Gastrocnemius medialis (tissue), 4 donors: Measurements from ENCODE around the gene ME3.

Experiments
- POLR2A ChIP-seq, 2 donors: fragments of 450-650 bp; IDR thresholded peaks; one replicate each; pipeline ENCODE4 v1.6.1; 2017; ENCODE audit warnings: antibody characterized with exemption in 2 of 2, mild to moderate bottlenecking in 2 of 2, moderate library complexity in 2 of 2
- TF ChIP-seq, protein P1 (sequence below), 5 experiments: fragments of 450-650 bp in 3 of 5; fragments of 200-600 bp in 2 of 5; sonication (generic) in 2 of 5; IDR thresholded peaks in 4 of 5; conservative IDR thresholded peaks in 1 of 5; 1 replicate in 4 of 5; 2 replicates in 1 of 5; pipeline ENCODE4 v1.5.1; 2016 to 2019; ENCODE audit warnings: antibody characterized with exemption in 5 of 5, mild to moderate bottlenecking in 3 of 5, moderate library complexity in 3 of 5

DNA sequence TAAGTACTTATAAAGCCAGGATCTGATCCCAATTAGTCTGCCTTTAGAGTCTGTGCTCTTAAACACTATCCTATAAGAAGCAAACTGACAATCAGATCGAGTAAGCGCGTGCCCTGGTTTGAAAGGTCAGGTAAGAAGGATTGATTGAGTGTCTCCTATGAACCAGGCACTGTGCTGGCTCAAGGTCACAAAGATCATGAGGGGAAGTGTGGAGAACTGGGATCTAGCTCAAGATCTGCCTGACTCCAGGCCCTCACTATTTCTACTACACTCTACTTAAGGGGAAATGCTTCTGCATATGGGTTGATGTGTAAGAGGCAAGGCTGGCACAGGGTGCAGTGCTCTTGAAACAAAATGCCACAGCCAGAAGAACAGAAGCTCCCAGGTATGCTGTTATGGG lies 77.0 kb downstream of the ME3 start:
- TF ChIP-seq, protein P1, sequence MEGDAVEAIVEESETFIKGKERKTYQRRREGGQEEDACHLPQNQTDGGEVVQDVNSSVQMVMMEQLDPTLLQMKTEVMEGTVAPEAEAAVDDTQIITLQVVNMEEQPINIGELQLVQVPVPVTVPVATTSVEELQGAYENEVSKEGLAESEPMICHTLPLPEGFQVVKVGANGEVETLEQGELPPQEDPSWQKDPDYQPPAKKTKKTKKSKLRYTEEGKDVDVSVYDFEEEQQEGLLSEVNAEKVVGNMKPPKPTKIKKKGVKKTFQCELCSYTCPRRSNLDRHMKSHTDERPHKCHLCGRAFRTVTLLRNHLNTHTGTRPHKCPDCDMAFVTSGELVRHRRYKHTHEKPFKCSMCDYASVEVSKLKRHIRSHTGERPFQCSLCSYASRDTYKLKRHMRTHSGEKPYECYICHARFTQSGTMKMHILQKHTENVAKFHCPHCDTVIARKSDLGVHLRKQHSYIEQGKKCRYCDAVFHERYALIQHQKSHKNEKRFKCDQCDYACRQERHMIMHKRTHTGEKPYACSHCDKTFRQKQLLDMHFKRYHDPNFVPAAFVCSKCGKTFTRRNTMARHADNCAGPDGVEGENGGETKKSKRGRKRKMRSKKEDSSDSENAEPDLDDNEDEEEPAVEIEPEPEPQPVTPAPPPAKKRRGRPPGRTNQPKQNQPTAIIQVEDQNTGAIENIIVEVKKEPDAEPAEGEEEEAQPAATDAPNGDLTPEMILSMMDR (IDR thresholded peaks at IDR 0.05 in 4 of 5, conservative IDR thresholded peaks at IDR 0.05 in 1 of 5), result no peak
- no peak for TF ChIP-seq POLR2A (IDR thresholded peaks at IDR 0.05)
